HepG2 (cell line): ENCODE measurements around the gene NRL. TPM values are rescaled to one million over a fixed set of nuclear protein-coding genes. Genes with fewer than 3 reads are reported as not detected.

Experiments used
- AKAP8 ChIP-seq: sonication (generic); formaldehyde crosslinking; IDR thresholded peaks from 2 replicates; pipeline ENCODE4 v1.5.1; 2020; ENCODE audit warnings: mild to moderate bottlenecking, missing genetic modification reagents
- ELF4 ChIP-seq: sonication (generic); formaldehyde crosslinking; IDR thresholded peaks from 2 replicates; pipeline ENCODE4 v1.5.0; 2020; ENCODE audit warnings: missing genetic modification reagents, mild to moderate bottlenecking, moderate library complexity, borderline replicate concordance
- ETV5 ChIP-seq: IDR thresholded peaks from 2 replicates; pipeline ENCODE4 v1.6.1; 2018; ENCODE audit warnings: missing biosample characterization, missing genetic modification reagents, inconsistent platforms, borderline replicate concordance
- FOXK2 ChIP-seq: fragments of 450-650 bp; IDR thresholded peaks from 2 replicates; pipeline ENCODE4 v1.6.1; 2016
- MEIS1 ChIP-seq: sonication (generic); formaldehyde crosslinking; IDR thresholded peaks from 2 replicates; pipeline ENCODE4 v1.9.0; 2021; ENCODE audit warnings: mild to moderate bottlenecking, missing genetic modification reagents, moderate library complexity, borderline replicate concordance
- NCOA5 ChIP-seq: sonication (generic); formaldehyde crosslinking; IDR thresholded peaks from 2 replicates; pipeline ENCODE4 v1.4.0; 2020; ENCODE audit warnings: missing genetic modification reagents
- PCBP1 ChIP-seq: fragments of 200-400 bp; formaldehyde crosslinking; IDR thresholded peaks from 2 replicates; pipeline ENCODE4 v1.6.1; 2017; ENCODE audit warnings: mild to moderate bottlenecking, low read depth, low read length, borderline replicate concordance
- RFXANK ChIP-seq: IDR thresholded peaks from 2 replicates; pipeline ENCODE4 v1.6.1; 2016
- RXRA ChIP-seq: sonication (generic); formaldehyde crosslinking; IDR thresholded peaks from 2 replicates; pipeline ENCODE4 v1.5.1; 2020; ENCODE audit warnings: missing genetic modification reagents
- SRSF1 ChIP-seq: fragments of 200-400 bp; formaldehyde crosslinking; optimal IDR thresholded peaks from 2 replicates; pipeline ENCODE3; 2017; ENCODE audit warnings: mild to moderate bottlenecking, low read depth, low read length, moderate library complexity
- TP53 ChIP-seq: sonication (generic); formaldehyde crosslinking; conservative IDR thresholded peaks from 2 replicates; pipeline ENCODE4 v1.4.0; 2020; ENCODE audit warnings: missing genetic modification reagents
- ZBTB10 ChIP-seq: sonication (generic); formaldehyde crosslinking; IDR thresholded peaks from 2 replicates; pipeline ENCODE4 v1.4.0; 2020; ENCODE audit warnings: missing genetic modification reagents, borderline replicate concordance
- ZBTB3 ChIP-seq: sonication (generic); formaldehyde crosslinking; IDR thresholded peaks from 2 replicates; pipeline ENCODE4 v1.4.0; 2020; ENCODE audit warnings: low read depth, mild to moderate bottlenecking, moderate library complexity, missing genetic modification reagents, borderline replicate concordance
- ZBTB8A ChIP-seq: sonication (generic); formaldehyde crosslinking; IDR thresholded peaks from 2 replicates; pipeline ENCODE4 v1.4.0; 2020; ENCODE audit warnings: mild to moderate bottlenecking, low read depth, missing genetic modification reagents, borderline replicate concordance
- ZMAT3 ChIP-seq: sonication (generic); formaldehyde crosslinking; conservative IDR thresholded peaks from 2 replicates; pipeline ENCODE4 v1.7.0; 2021; ENCODE audit warnings: missing genetic modification reagents
- ZSCAN21 ChIP-seq: sonication (generic); formaldehyde crosslinking; IDR thresholded peaks from 2 replicates; pipeline ENCODE4 v1.8.0; 2022; ENCODE audit warnings: mild to moderate bottlenecking, missing genetic modification reagents, moderate library complexity, borderline replicate concordance
- ZSCAN5A ChIP-seq: sonication (generic); formaldehyde crosslinking; IDR thresholded peaks from 2 replicates; pipeline ENCODE4 v1.8.0; 2022; ENCODE audit warnings: mild to moderate bottlenecking, missing genetic modification reagents, borderline replicate concordance
- polyA plus RNA-seq, 8 experiments: library from polyadenylated mRNA; depleted of rRNA in 3 of 8; stranded (reverse) in 7 of 8; unstranded in 1 of 8; fragments of >200 nt; fragmentation: Illumina TruSeq in 4 of 8; extraction: Trizol in 4 of 8; gene quantifications; 2 replicates each; pipeline versions ENCODE4 v1.2.1 to v1.2.3, GENCODE V29; 2011 to 2016; ENCODE audit warnings: low read depth in 4 of 8, missing spikeins in 1 of 8, mixed read lengths in 1 of 8; ENCODE audit not compliant: insufficient read depth in 1 of 8
- total RNA-seq, 5 experiments: library from RNA; depleted of rRNA; stranded (reverse); fragments of >200 nt; fragmentation: Illumina TruSeq; extraction: Trizol; gene quantifications; 2 replicates each; pipeline ENCODE4 v1.2.3, GENCODE V29; 2016; ENCODE audit warnings: low read depth in 1 of 5
- TF ChIP-seq, protein P1 (sequence below): sonication (generic); formaldehyde crosslinking; IDR thresholded peaks from 2 replicates; pipeline ENCODE4 v1.4.0; 2020; ENCODE audit warnings: missing genetic modification reagents; ENCODE audit errors: not compliant biosample characterization
- TF ChIP-seq, protein P2 (sequence below): sonication (generic); formaldehyde crosslinking; IDR thresholded peaks from 2 replicates; pipeline ENCODE4 v1.4.0; 2020; ENCODE audit warnings: missing genetic modification reagents, borderline replicate concordance

The NRL gene
- total and polyA plus RNA-seq, 2 of the 13 experiments (the other 11 are each of a cell fraction or from before 2014, with no cell fraction given), result 2.5 to 4.7 TPM

DNA sequence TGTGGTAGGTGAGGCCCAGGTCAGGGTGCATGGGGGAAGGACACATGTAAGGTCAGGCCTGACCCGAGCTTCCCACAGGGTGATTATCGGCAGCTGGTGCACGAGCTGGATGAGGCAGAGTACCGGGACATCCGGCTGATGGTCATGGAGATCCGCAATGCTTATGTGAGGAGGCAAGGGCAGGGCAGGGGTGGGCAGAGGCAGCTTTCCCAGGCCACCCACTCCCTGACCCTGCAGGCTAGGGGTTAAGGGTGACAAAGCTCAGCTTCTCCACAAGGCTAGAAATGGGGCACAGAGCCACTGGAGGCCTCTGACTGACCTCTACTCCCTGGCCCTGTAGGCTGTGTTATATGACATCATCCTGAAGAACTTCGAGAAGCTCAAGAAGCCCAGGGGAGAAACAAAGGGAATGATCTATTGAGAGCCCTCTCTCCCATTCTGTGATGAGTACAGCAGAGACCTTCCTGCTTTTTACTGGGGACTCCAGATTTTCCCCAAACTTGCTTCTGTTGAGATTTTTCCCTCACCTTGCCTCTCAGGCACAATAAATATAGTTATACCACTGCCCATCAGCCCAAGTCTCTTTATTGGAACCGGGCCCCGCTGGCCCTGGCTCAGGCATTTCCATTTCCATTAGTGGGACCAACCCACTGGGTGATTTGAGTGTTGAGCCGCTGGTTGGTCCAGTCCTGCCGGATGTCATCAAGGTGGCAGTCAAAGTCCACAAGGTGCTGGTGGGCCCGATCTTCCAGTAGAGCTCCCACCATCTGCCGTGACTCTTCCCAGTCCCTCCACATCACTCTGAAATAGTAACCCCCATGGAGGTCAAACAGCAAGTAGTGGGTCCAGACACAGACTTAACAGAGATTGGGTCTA lies 23.9 kb upstream of the NRL start (continued):
- TF ChIP-seq, protein P1, sequence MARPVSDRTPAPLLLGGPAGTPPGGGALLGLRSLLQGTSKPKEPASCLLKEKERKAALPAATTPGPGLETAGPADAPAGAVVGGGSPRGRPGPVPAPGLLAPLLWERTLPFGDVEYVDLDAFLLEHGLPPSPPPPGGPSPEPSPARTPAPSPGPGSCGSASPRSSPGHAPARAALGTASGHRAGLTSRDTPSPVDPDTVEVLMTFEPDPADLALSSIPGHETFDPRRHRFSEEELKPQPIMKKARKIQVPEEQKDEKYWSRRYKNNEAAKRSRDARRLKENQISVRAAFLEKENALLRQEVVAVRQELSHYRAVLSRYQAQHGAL, result no peak
- 0 out of 2 replicates have a peak, but pooled peaks have one; percentile 13 for TF ChIP-seq AKAP8 (CRISPR knock-in tag)
- no peak for TF ChIP-seq ZSCAN21 (CRISPR knock-in tag)
- no peak for TF ChIP-seq ZMAT3 (CRISPR knock-in tag)
- TF ChIP-seq ZBTB10 (CRISPR knock-in tag), result no peak
- TF ChIP-seq PCBP1, result no peak
- no peak for TF ChIP-seq ZBTB8A (CRISPR knock-in tag)
- TF ChIP-seq, protein P2, sequence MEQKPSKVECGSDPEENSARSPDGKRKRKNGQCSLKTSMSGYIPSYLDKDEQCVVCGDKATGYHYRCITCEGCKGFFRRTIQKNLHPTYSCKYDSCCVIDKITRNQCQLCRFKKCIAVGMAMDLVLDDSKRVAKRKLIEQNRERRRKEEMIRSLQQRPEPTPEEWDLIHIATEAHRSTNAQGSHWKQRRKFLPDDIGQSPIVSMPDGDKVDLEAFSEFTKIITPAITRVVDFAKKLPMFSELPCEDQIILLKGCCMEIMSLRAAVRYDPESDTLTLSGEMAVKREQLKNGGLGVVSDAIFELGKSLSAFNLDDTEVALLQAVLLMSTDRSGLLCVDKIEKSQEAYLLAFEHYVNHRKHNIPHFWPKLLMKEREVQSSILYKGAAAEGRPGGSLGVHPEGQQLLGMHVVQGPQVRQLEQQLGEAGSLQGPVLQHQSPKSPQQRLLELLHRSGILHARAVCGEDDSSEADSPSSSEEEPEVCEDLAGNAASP, result no peak
- TF ChIP-seq NCOA5 (CRISPR knock-in tag), result no peak
- no peak for TF ChIP-seq MEIS1 (CRISPR knock-in tag)
- no peak for TF ChIP-seq TP53 (CRISPR knock-in tag)
- TF ChIP-seq SRSF1, result no peak
- TF ChIP-seq RXRA (CRISPR knock-in tag), result no peak
- no peak for TF ChIP-seq ZBTB3
- TF ChIP-seq ZSCAN5A (CRISPR knock-in tag), result no peak
- no peak for TF ChIP-seq ETV5 (CRISPR knock-in tag)
- no peak for TF ChIP-seq ELF4
- TF ChIP-seq FOXK2, result no peak
- TF ChIP-seq RFXANK, result no peak
